Erythroblast (primary cell): Measurements from ENCODE around the gene PISD.

Source experiments
- GATA1 ChIP-seq: IDR thresholded peaks from 2 replicates; pipeline ENCODE4 v1.6.1; 2011; ENCODE audit warnings: low read depth, mild to moderate bottlenecking, control low read depth, low read length, moderate library complexity
- POLR2A ChIP-seq: IDR thresholded peaks from 2 replicates; pipeline ENCODE4 v1.6.1; 2011; ENCODE audit warnings: mild to moderate bottlenecking, low read length

GRCh38 chr22:31602259-31602952, 59.6 kb downstream of the PISD start:
- TF ChIP-seq POLR2A (no peak), GATA1 (no peak)
